ENCODE measurements around the gene SEMA3F.

Gene SEMA3F

GRCh38 chr3:50230794-50231125 is 75.6 kb downstream of the SEMA3F start:
- peak; percentile 45 for DNase-seq (ENCODE audit: low read depth, low spot score)

DNA sequence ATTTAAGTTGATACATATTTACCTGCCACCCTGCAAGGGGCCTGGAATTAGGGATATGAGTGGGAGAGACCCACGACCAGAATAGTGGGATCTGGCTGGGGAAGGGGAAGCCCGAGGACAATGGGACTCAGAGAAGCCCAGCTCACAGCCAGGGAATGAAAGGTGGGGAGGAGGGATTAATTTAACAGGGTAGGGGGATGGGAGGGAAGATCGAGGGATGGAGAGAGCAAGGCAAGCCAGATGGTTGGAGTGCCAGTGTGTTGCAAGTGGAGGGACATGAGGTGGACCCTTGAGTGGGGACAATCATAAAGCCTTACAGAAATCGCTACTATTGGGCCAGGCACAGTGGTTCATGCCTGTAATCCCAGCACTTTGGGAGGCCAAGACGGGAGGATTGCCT is 76.5 kb downstream of the SEMA3F start:
- DNase-seq (ENCODE audit: low read depth, low spot score), result no peak

DNA sequence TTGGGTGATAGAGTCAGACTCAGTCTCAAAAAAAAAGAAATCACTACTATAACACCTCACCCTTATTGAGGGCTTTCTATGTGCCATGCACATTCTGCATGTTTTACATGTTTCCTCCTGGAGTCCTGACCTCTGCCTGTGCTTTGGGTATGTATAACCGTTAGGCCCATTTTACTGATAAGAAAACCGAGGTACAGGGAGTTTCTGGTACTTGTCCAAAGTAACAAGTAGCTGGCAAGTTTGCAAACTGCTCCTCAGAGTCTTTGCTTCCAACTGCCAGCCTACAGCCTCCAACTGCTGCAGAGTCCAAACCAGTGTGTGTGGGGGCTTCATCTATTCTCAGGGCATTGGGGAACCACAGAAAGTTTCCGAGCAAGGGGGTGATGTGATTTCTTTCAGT is 77.2 kb downstream of the SEMA3F start:
- DNase-seq (ENCODE audit: low read depth, low spot score), result no peak

DNA sequence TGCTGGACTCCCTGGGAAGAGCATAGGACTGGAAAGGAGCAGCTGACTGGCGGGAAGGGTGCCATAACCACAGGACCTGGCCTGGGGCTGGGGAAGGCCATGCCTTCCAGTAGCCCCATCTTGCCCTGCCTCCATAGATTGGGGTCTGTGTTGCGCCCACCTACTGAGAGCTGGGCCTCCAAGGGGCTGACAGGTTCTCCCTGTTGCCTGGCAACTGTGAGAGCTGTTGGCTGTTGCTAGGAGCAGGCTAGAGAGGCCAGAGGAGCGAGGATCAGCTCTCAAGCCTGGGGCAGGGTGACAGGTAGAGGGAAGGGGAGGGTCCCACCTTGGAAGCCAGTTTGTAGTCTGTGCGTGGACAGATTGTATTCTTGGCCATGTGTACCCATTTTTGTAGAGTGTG is 78.1 kb downstream of the SEMA3F start:
- DNase-seq (ENCODE audit: low read depth, low spot score), result no peak

- DNase-seq (ENCODE audit: low read depth, low spot score), result peak; percentile 100
Observed at GRCh38 chr3:50235716-50236483, 80.8 kb downstream of the SEMA3F start, which contains the start of gene GNAI2. TSS of gene GNAI2 (plus strand) at chr3:50236204. CDS start at chr3:50236336, 132 bp downstream.

- no peak for DNase-seq (ENCODE audit: low read depth, low spot score)
Observed at GRCh38 chr3:50236484-50237132, 81.5 kb downstream of the SEMA3F start.

DNA sequence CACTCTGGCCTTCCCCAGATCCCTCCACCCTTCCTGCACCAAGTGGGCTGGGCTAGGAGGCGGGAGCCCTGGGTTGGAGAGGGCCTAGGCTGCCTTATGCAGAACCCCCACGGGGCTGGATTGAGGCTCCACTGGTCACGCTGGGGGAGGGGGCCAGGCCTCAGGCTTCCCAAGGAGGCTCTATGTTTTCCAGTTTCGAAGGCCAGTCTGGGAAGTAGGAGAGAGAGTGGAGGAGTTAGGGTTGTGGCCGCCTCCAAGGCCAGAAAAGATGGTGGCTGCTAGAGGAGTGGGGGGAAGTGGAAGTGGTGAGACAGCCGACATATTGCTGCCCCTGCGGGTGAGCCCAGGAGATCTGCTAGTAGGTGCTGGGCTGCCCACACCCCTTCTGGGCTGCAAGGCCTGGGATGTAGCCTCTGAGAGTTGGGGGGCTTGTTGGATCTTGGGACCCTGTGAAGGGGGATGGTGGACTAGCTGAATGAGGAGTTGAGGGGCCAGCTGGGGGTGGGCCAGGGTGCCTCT is 82.1 kb downstream of the SEMA3F start:
- peak; percentile 52 for DNase-seq (ENCODE audit: low read depth, low spot score)

DNA sequence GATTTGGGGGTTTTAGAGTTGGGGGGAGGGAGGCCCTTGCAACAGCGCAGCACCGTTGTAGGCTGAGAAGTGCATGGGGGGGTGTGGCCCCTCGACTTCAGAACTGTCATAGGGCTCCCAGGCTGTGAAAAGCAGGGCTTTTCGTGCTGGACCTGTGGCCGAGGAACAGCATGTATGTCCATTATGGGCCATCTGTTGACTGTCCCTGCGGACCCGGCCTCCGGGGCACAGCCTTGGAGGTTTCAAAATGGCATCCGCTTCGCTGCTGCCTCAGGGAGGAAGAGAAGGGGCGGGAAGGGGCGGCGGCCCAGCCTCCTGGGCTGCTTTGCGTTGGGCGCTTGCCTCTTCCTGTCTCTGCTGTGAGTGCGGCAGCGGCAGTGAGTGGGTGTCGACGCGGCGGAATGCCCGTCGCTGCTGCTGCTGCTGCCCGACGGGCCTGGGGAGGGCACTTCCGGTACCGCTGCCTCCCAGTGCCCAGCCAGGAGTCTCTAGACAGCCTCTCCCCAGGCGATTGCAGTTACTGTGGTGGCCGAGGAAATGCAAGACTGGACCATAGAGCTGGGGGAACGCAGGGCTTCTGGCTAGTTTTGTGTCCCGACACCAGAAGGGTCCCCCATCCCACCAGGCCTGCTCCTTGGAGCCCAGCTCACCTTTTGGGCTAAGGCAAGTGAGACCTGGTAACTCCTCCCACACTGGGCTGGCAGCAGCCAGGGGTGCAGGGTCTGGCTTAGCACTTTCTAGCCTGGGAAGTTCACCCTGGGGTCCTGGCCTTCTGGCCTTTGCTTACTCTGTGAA is 82.8 kb downstream of the SEMA3F start:
- DNase-seq (ENCODE audit: low read depth, low spot score), result peak; percentile 91

DNA sequence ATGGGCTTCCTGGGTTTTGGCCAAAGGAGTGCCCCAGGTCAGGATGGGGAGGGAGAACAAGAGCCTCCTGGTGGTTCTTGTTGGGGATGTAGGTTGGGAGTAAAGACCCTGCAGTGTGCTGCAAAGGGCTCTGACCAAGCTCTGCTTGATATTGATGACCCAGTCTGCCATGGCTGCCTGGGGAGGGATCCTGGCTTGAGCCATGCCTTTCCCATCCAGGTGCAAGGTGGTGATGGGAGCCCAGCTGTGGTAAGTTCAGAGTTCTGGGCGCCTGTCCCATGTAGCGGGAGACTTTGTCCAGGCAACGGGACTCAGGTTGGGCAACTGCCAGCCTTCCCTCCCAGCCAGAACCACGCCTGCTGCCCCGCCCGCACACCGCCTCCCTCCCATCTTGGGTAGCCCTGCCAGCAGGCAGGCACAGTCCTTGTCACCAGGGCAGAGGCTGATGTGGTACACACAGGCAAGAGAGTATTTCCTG is 83.5 kb downstream of the SEMA3F start:
- DNase-seq (ENCODE audit: low read depth, low spot score), result peak; percentile 73

Data from astrocyte of the hippocampus (primary cell).